GM12892 (cell line): ENCODE data around the gene CPA5.
"Not testable (repeated sequence)": the region's sequence is repeated elsewhere in the genome, so short reads cannot be mapped to it uniquely, and the experiment has no call there.

ENCODE experiments used
- DNase-seq: peaks from one replicate; pipeline ENCODE4 v3.0.0; 2011; ENCODE audit not compliant: insufficient read length
- FAIRE-seq: peaks from 2 replicates; lab custom pipeline; 2011; peaks lifted over from hg19 to GRCh38; lab: Jason Lieb, UNC
- POLR2A ChIP-seq: IDR thresholded peaks from 2 replicates; pipeline ENCODE4 v1.6.1; 2011; ENCODE audit warnings: low read depth, low read length, control low read depth
- POLR2AphosphoS5 ChIP-seq: IDR thresholded peaks from 2 replicates; pipeline ENCODE4 v1.6.1; 2011; ENCODE audit warnings: low read depth, low read length, control low read depth
- TAF1 ChIP-seq: IDR thresholded peaks from 2 replicates; pipeline ENCODE4 v1.6.1; 2011; ENCODE audit warnings: low read depth, mild to moderate bottlenecking, control low read depth, low read length, borderline replicate concordance

The CPA5 gene

DNA sequence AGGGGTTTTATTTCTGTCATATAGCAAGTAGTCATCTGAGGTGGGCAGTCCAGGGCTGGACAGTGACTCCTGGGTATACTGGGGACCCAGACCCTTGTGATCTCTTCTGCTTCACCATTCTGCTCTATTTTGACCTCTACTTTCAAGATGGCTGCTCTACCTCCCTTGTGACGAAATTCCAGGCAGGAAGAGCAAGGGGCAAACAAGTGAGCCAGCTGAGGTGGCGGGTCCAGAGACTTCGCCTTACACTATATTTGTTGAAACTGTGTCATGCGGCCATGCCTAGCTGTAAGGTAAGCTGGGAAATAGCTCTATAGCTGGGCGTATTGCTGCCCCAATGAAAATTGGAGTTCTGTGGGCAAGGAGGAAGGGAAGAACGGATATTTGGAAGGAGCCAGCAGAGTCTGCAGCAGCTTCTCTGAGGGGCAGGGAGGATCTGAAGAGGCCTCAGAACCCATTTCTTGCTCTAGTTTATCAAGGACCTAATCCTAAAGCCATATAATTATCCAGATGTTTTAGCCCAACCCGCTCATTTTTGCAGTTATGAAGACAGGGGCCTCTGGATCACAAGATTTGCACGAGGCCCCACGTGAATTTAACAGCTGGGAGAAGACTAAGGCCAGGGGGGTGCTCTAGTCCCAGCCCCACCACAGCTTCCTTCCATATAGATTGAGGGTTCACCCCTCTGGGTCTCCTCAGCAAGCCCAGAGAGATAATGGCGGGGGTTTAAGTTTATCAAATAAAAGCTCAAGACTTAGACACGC lies 28.0 kb downstream of the CPA5 start:
- DNase-seq (no peak), FAIRE-seq (no peak)
- no peak for TF ChIP-seq TAF1
- TF ChIP-seq POLR2A: no peak
- TF ChIP-seq POLR2AphosphoS5: no peak

DNA sequence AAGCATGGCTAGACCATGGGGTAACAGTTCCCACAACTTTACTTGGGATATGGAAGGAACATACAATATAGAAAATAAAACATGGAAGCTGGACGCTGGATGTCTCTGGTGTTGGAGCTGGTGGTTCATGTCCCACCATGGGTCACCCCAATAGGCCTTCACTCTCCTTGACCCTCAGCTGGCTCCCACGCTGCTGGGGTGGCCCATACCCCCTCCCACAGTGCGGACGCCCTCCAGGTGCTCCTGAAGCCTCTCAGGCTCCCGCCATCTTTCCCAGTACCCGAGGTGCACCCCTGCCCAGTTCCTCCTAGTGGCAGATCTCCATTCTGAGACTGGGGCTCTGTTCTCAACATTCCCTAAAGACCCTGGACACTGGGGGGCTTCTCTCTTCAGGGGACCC lies 29.9 kb downstream of the CPA5 start:
- no peak for FAIRE-seq
- no peak for TF ChIP-seq POLR2A
- TF ChIP-seq POLR2AphosphoS5: no peak
- no peak for TF ChIP-seq TAF1
- no peak for DNase-seq

DNA sequence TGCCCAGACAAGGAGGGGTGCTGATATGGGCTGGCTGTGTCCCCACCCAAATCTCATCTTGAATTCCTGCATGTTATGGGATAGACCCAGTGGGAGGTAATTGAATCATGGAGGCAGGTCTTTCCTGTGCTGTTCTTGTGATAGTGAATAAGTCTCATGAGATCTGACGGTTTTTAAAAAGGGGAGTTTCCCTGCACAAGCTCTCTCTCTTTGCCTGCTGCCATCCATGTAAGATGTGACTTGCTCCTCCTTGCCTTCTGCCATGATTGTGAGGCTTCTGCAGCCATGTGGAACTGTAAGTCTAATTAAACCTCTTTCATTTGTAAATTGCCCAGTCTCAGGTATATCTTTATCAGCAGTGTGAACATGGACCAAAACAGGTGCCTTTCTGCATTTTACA lies 31.8 kb downstream of the CPA5 start:
- not testable (repeated sequence) for DNase-seq, FAIRE-seq

DNA sequence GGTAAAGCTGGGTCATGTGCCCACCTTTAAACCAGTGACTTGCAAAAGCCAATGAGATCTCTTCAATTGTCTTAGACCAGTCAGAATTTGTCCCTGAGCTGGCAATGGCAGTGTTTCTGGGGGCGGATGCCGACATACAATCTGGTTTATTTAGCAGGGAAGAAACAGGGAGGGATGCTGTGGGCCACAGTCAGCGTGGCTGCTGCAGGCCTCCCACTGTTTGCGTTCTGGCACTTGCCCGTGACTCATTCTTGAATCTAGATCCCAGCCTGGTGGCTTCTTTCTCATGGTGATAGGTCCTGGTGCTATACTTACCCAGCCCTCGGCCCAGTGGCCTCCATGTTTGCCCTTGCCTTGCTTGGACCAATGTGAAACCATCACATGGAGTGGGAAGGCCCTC lies 32.6 kb downstream of the CPA5 start:
- DNase-seq (no peak), FAIRE-seq (no peak)

DNA sequence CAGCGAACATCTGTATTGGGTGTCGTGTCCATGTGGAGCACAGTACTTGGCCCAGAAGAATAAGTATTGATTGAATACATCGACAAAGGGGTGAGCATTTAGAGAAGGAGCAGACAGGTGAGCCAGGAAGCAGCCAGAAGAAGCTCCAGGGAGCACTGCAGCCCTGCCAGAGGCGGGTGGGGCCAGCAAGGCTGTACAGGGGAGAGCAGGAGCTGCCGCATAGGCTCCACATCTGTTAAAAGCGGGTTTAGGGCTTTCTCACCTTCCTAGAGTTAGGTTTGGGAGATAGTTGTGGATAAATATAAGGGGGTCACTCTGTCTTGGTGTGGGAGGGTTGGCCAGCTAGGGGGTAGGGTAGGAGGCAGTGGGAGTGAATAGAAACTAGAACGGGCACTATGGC lies 34.4 kb downstream of the CPA5 start:
- FAIRE-seq (no peak), DNase-seq (no peak)

More for the DNA sequence above, 32.6 kb downstream of the CPA5 start:
- TF ChIP-seq TAF1: no peak
- TF ChIP-seq POLR2AphosphoS5: no peak
- TF ChIP-seq POLR2A: no peak

DNA sequence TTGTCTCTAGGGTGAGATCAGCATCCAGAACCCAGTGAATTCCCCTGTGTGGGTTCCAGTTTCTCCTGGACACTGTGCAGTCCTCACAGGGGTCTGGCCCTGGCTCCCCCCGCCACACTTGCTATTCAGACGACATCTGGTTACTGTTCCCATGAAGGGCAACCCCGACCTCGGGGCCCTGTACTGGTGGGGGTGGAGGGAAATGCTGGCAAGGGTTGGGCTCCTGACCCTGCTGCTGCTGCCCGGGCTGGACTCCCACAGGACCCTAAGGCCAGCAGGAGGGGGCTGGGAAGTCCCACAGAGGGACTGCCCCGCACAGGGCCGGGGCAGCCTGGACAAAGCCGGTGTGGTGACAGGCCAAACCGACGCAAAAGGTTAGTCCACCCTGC lies 34.9 kb downstream of the CPA5 start:
- no peak for FAIRE-seq
- no peak for DNase-seq
- TF ChIP-seq TAF1 (no peak), POLR2AphosphoS5 (no peak), POLR2A (no peak)

More for the DNA sequence above, 34.4 kb downstream of the CPA5 start:
- TF ChIP-seq TAF1 (no peak), POLR2A (no peak), POLR2AphosphoS5 (no peak)

DNA sequence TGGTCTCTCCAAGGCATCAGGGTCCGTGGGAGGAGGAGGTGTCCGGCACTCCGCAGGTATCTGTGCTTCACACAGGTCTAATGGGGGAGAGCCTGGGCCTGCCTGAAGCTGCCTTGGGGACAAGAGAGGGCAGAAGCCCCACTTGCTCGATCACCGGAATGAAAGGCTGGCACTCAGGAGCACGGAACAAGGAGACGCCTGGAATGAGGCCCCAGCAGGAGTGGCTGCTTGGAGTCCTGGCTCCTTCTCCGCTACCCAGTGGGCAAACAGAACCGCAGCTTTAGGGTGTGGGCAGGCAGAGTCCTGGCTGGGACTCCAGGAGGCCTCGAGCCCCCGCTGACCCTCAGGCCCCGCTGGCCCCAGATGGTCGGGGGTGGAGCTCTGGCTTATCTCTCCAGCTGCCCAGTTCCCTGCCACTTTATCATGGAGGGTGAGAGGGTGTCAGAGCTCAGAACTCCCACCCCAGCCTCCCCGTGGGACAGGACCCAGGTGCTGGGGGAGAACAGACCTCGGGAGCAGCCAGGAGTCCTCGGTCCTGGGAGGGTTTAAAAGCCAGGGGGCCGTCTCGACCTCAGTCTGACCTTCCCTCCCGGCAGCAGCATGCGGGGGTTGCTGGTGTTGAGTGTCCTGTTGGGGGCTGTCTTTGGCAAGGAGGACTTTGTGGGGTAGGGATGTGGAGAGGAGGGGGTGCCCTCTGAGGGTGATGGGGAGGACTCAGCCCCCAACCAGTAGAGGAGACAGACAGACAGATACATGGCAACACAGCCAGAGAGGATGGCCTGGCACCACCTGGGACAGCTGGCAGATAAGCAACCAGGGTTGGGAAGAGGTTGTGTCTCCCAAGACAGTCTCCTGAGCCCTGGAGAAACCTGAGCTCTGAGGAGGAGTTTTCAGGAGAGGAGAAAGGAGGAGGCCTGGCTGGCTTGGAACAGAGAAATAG lies 35.6 kb downstream of the CPA5 start, which contains the start of gene CPA1:
Gene CPA1 (plus strand): TSS at position 574 of the 940 bp plus-strand sequence. CDS start 27 bp downstream, at position 601.
- no peak for TF ChIP-seq POLR2AphosphoS5
- TF ChIP-seq TAF1: no peak
- TF ChIP-seq POLR2A: no peak
- peak; percentile 5 for FAIRE-seq
- DNase-seq: no peak

DNA sequence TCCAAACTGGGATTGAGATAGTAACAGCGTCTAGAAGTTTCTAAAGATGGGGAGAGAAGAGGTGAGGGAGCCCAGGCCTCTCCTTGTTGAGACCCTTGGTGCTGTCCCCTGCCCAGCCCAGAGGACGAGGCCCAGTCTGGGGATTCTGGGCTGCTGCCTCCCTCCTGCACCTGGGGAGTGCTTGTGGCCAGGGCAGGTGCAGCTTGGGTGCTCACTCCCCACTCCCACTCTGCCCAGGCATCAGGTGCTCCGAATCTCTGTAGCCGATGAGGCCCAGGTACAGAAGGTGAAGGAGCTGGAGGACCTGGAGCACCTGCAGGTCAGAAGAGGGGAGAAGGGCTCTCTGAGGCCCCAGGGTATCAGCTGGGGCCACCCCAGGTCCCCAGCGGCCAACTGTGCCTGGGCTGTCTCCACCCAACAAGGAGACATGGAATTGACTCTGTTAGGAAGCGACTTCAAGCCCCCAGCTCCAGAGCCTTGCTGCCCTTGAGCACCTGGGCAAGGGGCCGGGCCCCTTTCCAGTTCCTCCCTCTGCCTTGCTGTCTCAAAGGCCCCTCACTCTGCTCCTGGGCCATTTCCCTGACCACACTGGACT lies 36.3 kb downstream of the CPA5 start:
- FAIRE-seq: no peak
- no peak for DNase-seq
- no peak for TF ChIP-seq POLR2A
- TF ChIP-seq POLR2AphosphoS5: no peak
- TF ChIP-seq TAF1: no peak

DNA sequence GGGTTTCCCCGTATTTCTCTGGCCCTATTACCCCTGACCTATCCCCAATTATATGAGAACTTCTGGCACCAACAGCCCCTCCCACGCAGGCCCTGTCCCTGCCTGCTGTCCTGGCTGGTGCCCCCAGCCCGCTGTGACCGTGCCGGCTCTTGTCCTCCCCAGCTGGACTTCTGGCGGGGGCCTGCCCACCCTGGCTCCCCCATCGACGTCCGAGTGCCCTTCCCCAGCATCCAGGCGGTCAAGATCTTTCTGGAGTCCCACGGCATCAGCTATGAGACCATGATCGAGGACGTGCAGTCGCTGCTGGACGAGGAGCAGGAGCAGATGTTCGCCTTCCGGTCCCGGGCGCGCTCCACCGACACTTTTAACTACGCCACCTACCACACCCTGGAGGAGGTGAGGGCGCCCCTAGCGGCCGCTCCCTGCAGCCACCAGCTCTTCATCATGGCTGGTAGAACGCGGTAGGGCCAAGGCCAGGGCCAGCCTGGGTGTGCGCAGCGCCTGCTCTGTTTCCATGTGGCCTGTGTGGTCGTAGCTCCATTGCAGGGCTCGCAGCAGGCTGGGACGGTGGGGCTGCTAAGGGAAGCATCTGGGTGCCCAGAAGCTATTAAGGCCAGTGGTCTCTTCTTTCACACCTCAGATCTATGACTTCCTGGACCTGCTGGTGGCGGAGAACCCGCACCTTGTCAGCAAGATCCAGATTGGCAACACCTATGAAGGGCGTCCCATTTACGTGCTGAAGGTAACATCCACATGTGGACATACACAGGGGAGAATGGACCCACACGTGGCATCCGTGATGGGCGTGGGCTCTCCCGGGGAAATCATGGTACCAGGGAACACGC lies 37.1 kb downstream of the CPA5 start:
- FAIRE-seq (no peak), DNase-seq (no peak)
- no peak for TF ChIP-seq TAF1
- no peak for TF ChIP-seq POLR2AphosphoS5
- TF ChIP-seq POLR2A: no peak

DNA sequence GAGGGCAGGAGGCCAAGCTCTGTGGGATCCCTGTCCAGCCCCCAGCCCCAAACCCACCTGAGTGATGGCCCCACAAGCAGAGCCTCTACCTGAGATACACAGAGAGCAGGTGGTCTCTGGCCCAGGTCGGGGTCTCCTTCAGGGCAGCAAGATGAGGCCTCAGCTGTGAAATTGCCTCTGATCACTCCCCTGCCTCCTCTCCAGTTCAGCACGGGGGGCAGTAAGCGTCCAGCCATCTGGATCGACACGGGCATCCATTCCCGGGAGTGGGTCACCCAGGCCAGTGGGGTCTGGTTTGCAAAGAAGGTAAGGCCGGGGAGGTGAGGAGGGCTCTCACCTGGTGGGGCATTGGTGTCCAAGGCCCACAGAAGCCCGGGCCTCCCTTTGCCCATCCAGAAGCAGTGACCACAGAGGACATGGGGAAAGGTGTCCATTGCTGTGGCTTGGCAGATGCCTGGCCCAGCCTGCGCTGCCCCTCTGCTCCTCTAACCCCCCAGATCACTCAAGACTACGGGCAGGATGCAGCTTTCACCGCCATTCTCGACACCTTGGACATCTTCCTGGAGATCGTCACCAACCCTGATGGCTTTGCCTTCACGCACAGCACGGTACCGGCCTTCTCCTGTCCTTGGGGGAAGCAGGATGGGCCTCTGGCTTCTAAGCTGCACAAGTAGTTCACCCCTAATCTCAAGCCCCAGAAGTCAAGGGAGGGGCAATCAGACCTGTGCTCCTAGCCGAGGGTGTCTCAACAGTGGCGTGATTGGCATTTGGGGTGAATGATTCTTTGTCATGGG lies 38.8 kb downstream of the CPA5 start:
- no peak for TF ChIP-seq POLR2A
- TF ChIP-seq POLR2AphosphoS5: no peak
- TF ChIP-seq TAF1: no peak
- DNase-seq (no peak), FAIRE-seq (no peak)
